IMR-90 (cell line): ENCODE measurements around the gene SH3BP4.

ENCODE experiments used
- BHLHE40 ChIP-seq: fragments of 150-350 bp; IDR thresholded peaks from 2 replicates; pipeline ENCODE4 v1.6.1; 2016; ENCODE audit warnings: mild to moderate bottlenecking, low read depth, low read length
- CEBPB ChIP-seq: IDR thresholded peaks from 2 replicates; pipeline ENCODE4 v1.6.1; 2012; ENCODE audit warnings: low read depth, low read length, improper control_type of control experiment
- CHD1 ChIP-seq: IDR thresholded peaks from 2 replicates; pipeline ENCODE4 v1.6.1; 2012; ENCODE audit warnings: low read depth, low read length, improper control_type of control experiment
- ELK1 ChIP-seq: fragments of 150-350 bp; IDR thresholded peaks from 2 replicates; pipeline ENCODE4 v1.6.1; 2016; ENCODE audit warnings: low read depth, mild to moderate bottlenecking, low read length, moderate library complexity, borderline replicate concordance
- MAFK ChIP-seq: IDR thresholded peaks from 2 replicates; pipeline ENCODE4 v1.6.1; 2012; ENCODE audit warnings: low read depth, low read length, improper control_type of control experiment
- MAZ ChIP-seq: IDR thresholded peaks from 2 replicates; pipeline ENCODE4 v1.6.1; 2012; ENCODE audit warnings: low read depth, mild to moderate bottlenecking, low read length, improper control_type of control experiment, moderate library complexity, borderline replicate concordance
- MXI1 ChIP-seq: IDR thresholded peaks from 2 replicates; pipeline ENCODE4 v1.6.1; 2012; ENCODE audit warnings: low read depth, mild to moderate bottlenecking, low read length, moderate library complexity, borderline replicate concordance
- POLR2A ChIP-seq: IDR thresholded peaks from 2 replicates; pipeline ENCODE4 v1.6.1; 2012; ENCODE audit warnings: mild to moderate bottlenecking, low read depth, low read length
- RAD21 ChIP-seq: IDR thresholded peaks from 2 replicates; pipeline ENCODE4 v1.6.1; 2012; ENCODE audit warnings: low read length, improper control_type of control experiment
- RCOR1 ChIP-seq: IDR thresholded peaks from 2 replicates; pipeline ENCODE4 v1.6.1; 2012; ENCODE audit warnings: mild to moderate bottlenecking, low read length, improper control_type of control experiment; ENCODE audit not compliant: insufficient replicate concordance
- RFX5 ChIP-seq: IDR thresholded peaks from 2 replicates; pipeline ENCODE4 v1.8.0; 2012; ENCODE audit warnings: low read depth, mild to moderate bottlenecking, low read length, moderate library complexity
- SMC3 ChIP-seq: fragments of 150-350 bp; IDR thresholded peaks from 2 replicates; pipeline ENCODE4 v1.6.1; 2016; ENCODE audit warnings: low read depth, mild to moderate bottlenecking, antibody characterized with exemption, low read length, moderate library complexity
- USF2 ChIP-seq: fragments of 150-350 bp; IDR thresholded peaks from 2 replicates; pipeline ENCODE4 v1.6.1; 2017; ENCODE audit warnings: mild to moderate bottlenecking, antibody characterized with exemption, low read length, low read depth
- TF ChIP-seq, protein P1 (sequence below): conservative IDR thresholded peaks from 2 replicates; pipeline ENCODE4 v1.5.1; 2012; ENCODE audit warnings: mild to moderate bottlenecking, low read depth, low read length, improper control_type of control experiment

GRCh38 chr2:234932591-234933168, 19.1 kb upstream of the SH3BP4 start:
- TF ChIP-seq, protein P1, sequence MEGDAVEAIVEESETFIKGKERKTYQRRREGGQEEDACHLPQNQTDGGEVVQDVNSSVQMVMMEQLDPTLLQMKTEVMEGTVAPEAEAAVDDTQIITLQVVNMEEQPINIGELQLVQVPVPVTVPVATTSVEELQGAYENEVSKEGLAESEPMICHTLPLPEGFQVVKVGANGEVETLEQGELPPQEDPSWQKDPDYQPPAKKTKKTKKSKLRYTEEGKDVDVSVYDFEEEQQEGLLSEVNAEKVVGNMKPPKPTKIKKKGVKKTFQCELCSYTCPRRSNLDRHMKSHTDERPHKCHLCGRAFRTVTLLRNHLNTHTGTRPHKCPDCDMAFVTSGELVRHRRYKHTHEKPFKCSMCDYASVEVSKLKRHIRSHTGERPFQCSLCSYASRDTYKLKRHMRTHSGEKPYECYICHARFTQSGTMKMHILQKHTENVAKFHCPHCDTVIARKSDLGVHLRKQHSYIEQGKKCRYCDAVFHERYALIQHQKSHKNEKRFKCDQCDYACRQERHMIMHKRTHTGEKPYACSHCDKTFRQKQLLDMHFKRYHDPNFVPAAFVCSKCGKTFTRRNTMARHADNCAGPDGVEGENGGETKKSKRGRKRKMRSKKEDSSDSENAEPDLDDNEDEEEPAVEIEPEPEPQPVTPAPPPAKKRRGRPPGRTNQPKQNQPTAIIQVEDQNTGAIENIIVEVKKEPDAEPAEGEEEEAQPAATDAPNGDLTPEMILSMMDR = no peak
- TF ChIP-seq POLR2A = no peak
- no peak for TF ChIP-seq RFX5
- TF ChIP-seq ELK1 = no peak
- no peak for TF ChIP-seq BHLHE40
- no peak for TF ChIP-seq SMC3
- no peak for TF ChIP-seq MAFK
- TF ChIP-seq RAD21 = no peak
- no peak for TF ChIP-seq USF2
- no peak for TF ChIP-seq CHD1
- no peak for TF ChIP-seq RCOR1
- no peak for TF ChIP-seq CEBPB
- no peak for TF ChIP-seq MAZ
- no peak for TF ChIP-seq MXI1
